PC-3 (cell line): ENCODE data around the gene HSD11B1. TPM values are rescaled to one million over a fixed set of nuclear protein-coding genes. Genes with fewer than 3 reads are reported as not detected.

ENCODE experiments used
- ATAC-seq: fragments of 200-7000 bp; cut with Tn5 transposase; 2 replicates; pipeline ENCODE4 v1.9.1; 2020; ENCODE audit warnings: mild to moderate bottlenecking, moderate library complexity
- BruUV-seq: library from RNA; stranded (reverse); fragments of 400-500 nt; replicated peaks from 2 replicates; lab custom pipeline; 2021; lab: Mats Ljungman, UMichigan
- CTCF ChIA-PET: fragments of 300-600 bp; sonication (Branson Sonifier 250); formaldehyde crosslinking; loops from one replicate; lab custom pipeline; 2022; ENCODE audit warnings: antibody characterized with exemption; lab: Charles Lee
- POLR2A ChIA-PET: fragments of 300-600 bp; sonication (Branson Sonifier 250); formaldehyde crosslinking; loops from one replicate; lab custom pipeline; 2022; ENCODE audit warnings: antibody characterized with exemption; ENCODE audit not compliant: unreplicated experiment; lab: Charles Lee
- DNase-seq: peaks from one replicate; pipeline ENCODE4 v3.0.0-alpha.2; 2015
- H2AFZ ChIP-seq: fragments of 300-600 bp; sonication (generic); 2 replicates; pipeline ENCODE4 v1.6.0; 2016; ENCODE audit warnings: antibody characterized with exemption, low read length
- H3F3A ChIP-seq: fragments of 300-600 bp; sonication (generic); one replicate; pipeline ENCODE4 v1.6.0; 2017; ENCODE audit warnings: antibody characterized with exemption, low read length, control low read depth, mild to moderate bottlenecking; ENCODE audit not compliant: unreplicated experiment
- H3K27ac ChIP-seq: fragments of 300-600 bp; sonication (generic); 2 replicates; pipeline ENCODE4 v1.5.1; 2016; ENCODE audit warnings: mild to moderate bottlenecking, low read length
- H3K27me3 ChIP-seq: fragments of 300-600 bp; sonication (generic); 2 replicates; pipeline ENCODE4 v1.6.1; 2016; ENCODE audit warnings: low read length, mixed read lengths
- H3K36me3 ChIP-seq: fragments of 300-600 bp; sonication (generic); 2 replicates; pipeline ENCODE4 v1.6.1; 2016; ENCODE audit warnings: low read depth, mixed run types, low read length, mixed read lengths
- H3K4me1 ChIP-seq: fragments of 300-600 bp; sonication (generic); 2 replicates; pipeline ENCODE4 v1.5.1; 2016; ENCODE audit warnings: low read length; ENCODE audit not compliant: insufficient read depth
- H3K4me2 ChIP-seq: fragments of 300-600 bp; sonication (generic); 2 replicates; pipeline ENCODE4 v1.6.0; 2016; ENCODE audit warnings: low read length
- H3K4me3 ChIP-seq: fragments of 300-600 bp; sonication (generic); 2 replicates; pipeline ENCODE4 v1.5.1; 2016; ENCODE audit warnings: mild to moderate bottlenecking, low read length, mixed read lengths
- H3K79me2 ChIP-seq: fragments of 300-600 bp; sonication (generic); 2 replicates; pipeline ENCODE4 v1.6.1; 2017; ENCODE audit warnings: low read length, mixed read lengths
- H3K9ac ChIP-seq: fragments of 300-600 bp; sonication (generic); 2 replicates; pipeline ENCODE4 v1.6.0; 2016; ENCODE audit warnings: mild to moderate bottlenecking, low read length
- H3K9me2 ChIP-seq: fragments of 300-600 bp; sonication (generic); replicated peaks from 2 replicates; pipeline ENCODE4 v1.6.1; 2016; ENCODE audit warnings: mixed run types, low read length, mixed read lengths
- H3K9me3 ChIP-seq: fragments of 300-600 bp; sonication (generic); 2 replicates; pipeline ENCODE4 v1.6.1; 2016; ENCODE audit warnings: low read length, mixed read lengths
- H4K20me1 ChIP-seq: fragments of 300-600 bp; sonication (generic); 2 replicates; pipeline ENCODE4 v1.6.1; 2016; ENCODE audit warnings: low read length, mixed read lengths
- EZH2 ChIP-seq: fragments of 300-600 bp; sonication (generic); IDR thresholded peaks from one replicate; pipeline ENCODE4 v1.6.1; 2017; ENCODE audit warnings: antibody characterized with exemption, mild to moderate bottlenecking, low read length; ENCODE audit not compliant: unreplicated experiment
- EZH2phosphoT487 ChIP-seq: fragments of 300-600 bp; sonication (generic); IDR thresholded peaks from 2 replicates; pipeline ENCODE4 v1.6.1; 2018; ENCODE audit warnings: mild to moderate bottlenecking, antibody characterized with exemption, low read length, borderline replicate concordance
- intact Hi-C: fragments of 100-400 bp; cut with micrococcal nuclease; formaldehyde crosslinking; loops from 2 replicates; pipeline ENCODE4 v1.9.0; 2023
- total RNA-seq: library from RNA; depleted of rRNA; stranded (reverse); fragments of >200 nt; gene quantifications from 2 replicates; pipeline ENCODE4 v1.2.3, GENCODE V29; 2014
- TF ChIP-seq, protein P1 (sequence below): fragments of 300-600 bp; sonication (generic); conservative IDR thresholded peaks from 2 replicates; pipeline ENCODE4 v1.5.1; 2017; ENCODE audit warnings: antibody characterized with exemption, low read depth, mild to moderate bottlenecking, low read length

Gene HSD11B1
- total RNA-seq, 1 experiment from 2014 or later: not detected

DNA sequence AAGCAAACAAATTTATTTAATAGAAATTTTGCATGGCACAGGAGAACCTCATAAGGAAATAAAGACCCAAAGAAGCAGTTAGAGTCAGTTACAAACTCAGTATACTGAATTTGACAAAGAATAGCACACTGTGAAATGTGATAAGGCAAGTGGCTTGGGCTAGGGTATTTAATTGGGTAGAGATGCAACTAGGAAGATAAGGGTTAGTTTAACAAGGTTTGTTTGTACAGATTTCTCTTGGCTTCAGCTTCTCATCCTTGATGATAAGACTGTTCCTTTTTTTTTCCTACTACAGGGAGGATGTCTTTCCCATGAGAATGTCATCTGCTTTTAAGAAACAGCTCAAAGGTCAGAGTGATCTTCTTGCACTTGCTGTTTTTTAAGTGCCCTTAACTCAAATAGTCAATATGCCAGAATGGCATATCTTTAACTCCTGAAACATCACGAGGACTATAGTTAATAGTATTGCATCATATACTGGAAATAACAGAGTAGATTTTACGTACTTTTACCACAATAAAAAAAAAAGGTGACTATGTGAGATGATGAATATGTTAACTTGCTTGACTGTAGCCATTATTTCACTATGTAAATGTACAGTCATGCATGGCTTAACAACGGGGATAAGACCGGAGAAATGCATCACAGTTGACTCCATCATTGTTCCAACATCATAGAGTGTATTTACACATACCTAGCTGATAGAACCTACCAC, 42.0 kb downstream of the HSD11B1 start:
- CTCF ChIA-PET: interaction anchor here (0.7 kb wide), 1 partner anchor 1776 kb away, joined by 3 read pairs; no protein-coding TSS in a partner anchor
- ATAC-seq: peak; percentile 12
- no TSS peak for BruUV-seq

DNA sequence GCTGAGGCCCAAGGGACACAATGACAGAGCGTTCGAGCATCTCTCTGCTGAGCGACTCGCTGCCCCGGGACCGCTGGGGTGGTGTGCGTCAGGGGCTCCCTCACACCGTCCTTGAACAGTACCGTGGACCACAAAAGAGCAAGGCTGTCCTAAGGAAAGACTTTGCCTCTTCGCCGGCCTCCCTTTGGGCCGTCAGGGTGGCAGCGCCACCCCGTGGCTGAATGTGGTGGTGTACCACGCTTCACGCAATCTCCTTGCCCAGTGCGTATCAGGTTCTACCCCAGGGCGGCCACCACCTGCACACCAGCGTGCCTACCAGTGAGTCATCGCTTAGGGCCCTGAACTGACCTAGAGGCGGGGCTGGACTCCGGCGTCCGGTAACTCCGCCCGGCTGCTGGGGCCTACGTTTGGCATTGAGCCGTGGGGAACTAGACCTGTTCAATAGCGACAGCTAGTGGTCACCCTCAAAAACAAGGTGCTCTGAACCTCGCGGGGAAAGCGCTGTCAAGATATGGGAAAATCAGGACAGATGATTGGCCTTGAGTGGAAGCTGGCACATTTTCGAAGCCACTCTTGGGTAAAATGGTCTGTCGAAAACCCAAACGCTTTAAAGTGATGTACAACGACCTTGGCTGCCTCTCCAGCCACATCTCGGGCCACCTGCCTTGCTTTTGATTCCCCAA, 43.1 kb downstream of the HSD11B1 start:
- Histone ChIP-seq H3F3A (no peaks in the 10 kb centered on the region), H3K9me2 (no peaks in the 10 kb centered on the region), H3K4me3 (no peak overlapping the region), H2AFZ (peak overlapping the region; percentile 77), H3K27ac (0 out of 2 replicates have a peak overlapping the region, but pooled peaks have one; percentile 6), H3K27me3 (no peaks in the 10 kb centered on the region), H3K79me2 (no peaks in the 10 kb centered on the region), H3K9me3 (no peaks in the 10 kb centered on the region), H3K36me3 (no peaks in the 10 kb centered on the region), H3K4me1 (peaks cover 24% of the 10 kb centered on the region), H3K9ac (no peak overlapping the region), H3K4me2 (peak overlapping the region; percentile 33; the same call in 1 of the 2 replicates), H4K20me1 (no peaks in the 10 kb centered on the region)
- intact Hi-C loops: loop anchor here (1.0 to 5.0 kb wide), 5 partner anchors 54 to 178 kb away; no protein-coding TSS in a partner anchor
- TF ChIP-seq, protein P1, sequence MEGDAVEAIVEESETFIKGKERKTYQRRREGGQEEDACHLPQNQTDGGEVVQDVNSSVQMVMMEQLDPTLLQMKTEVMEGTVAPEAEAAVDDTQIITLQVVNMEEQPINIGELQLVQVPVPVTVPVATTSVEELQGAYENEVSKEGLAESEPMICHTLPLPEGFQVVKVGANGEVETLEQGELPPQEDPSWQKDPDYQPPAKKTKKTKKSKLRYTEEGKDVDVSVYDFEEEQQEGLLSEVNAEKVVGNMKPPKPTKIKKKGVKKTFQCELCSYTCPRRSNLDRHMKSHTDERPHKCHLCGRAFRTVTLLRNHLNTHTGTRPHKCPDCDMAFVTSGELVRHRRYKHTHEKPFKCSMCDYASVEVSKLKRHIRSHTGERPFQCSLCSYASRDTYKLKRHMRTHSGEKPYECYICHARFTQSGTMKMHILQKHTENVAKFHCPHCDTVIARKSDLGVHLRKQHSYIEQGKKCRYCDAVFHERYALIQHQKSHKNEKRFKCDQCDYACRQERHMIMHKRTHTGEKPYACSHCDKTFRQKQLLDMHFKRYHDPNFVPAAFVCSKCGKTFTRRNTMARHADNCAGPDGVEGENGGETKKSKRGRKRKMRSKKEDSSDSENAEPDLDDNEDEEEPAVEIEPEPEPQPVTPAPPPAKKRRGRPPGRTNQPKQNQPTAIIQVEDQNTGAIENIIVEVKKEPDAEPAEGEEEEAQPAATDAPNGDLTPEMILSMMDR: peak; percentile 97
- no peak for TF ChIP-seq EZH2
- DNase-seq (peak; percentile 99), ATAC-seq (peak; percentile 99)
- ChIA-PET POLR2A (interaction anchor here (0.7 kb wide), 1 partner anchor 652 kb away, joined by 5 read pairs; no protein-coding TSS in a partner anchor), CTCF (interaction anchor here (0.6 to 1.0 kb wide), 4 partner anchors 30 to 178 kb away, joined by 3 to 4 read pairs (median 4); no protein-coding TSS in a partner anchor)
- no TSS peak for BruUV-seq

More for the DNA sequence above, 42.0 kb downstream of the HSD11B1 start:
- peak; percentile 57 for DNase-seq
- no peak overlapping the region for H3K4me3 ChIP-seq
- intact Hi-C loops: loop anchor here (1.0 to 5.0 kb wide), 5 partner anchors 53 to 177 kb away; no protein-coding TSS in a partner anchor
- no peaks in the 10 kb centered on the region for H3K79me2 ChIP-seq
- H3K9me2 ChIP-seq: no peaks in the 10 kb centered on the region
- no peak for TF ChIP-seq EZH2phosphoT487
- TF ChIP-seq, protein P1: no peak
- no peak for TF ChIP-seq EZH2
- no peaks in the 10 kb centered on the region for H3F3A ChIP-seq
- no peak overlapping the region for H3K27ac ChIP-seq
- H4K20me1 ChIP-seq: no peaks in the 10 kb centered on the region
- no peaks in the 10 kb centered on the region for H3K36me3 ChIP-seq
- H2AFZ ChIP-seq: no peak overlapping the region
- no peak overlapping the region for H3K9ac ChIP-seq
- peaks cover 24% of the 10 kb centered on the region for H3K4me1 ChIP-seq
- no peaks in the 10 kb centered on the region for H3K27me3 ChIP-seq
- H3K9me3 ChIP-seq: no peaks in the 10 kb centered on the region
- H3K4me2 ChIP-seq: 0 out of 2 replicates have a peak overlapping the region, but pooled peaks have one; percentile 33
- POLR2A ChIA-PET: no interaction called here
